NCI-H2107 (cell line): ENCODE measurements around the gene SLC35F3.

Source experiments
- DNase-seq: peaks from one replicate; lab custom pipeline; 2025; lab: John Stamatoyannopoulos, UW

Gene SLC35F3

DNA sequence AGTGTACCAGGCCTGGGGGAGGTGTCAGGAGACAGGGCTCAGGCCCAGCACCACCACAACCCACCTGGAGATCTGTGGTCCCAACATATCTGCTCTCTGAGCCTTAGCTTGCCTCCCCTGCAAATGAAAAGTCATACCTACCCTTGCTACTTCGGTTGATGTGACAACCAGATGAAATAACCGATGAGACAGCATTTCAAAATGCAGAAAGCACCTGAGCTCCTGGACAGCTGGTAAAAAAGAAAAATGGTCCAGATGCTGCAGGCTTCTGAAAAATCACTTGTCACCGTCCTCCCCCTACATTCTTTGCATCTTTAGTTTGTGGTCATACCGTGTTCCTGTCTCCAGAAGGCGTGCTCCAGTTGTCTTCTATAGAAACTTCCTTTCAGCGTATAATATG, 416.8 kb downstream of the SLC35F3 start:
- no peak for DNase-seq

DNA sequence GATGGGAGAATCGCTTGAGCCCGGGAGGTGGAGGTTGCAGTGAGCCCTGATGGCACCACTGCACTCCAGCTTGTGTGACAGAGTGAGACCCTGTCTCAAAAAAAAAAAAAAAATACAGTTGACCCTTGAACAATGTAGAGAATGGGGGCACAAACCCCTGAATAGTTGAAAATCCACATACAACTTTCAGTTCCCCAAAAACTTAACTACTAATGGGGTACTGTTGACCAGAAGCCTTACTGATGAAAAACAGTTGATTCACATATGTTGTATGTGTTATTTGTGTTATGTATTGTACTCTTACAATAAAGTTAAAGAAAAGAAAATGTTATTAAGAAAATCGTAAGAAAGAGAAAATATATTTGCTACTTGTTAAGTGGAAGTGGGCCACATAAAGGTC, 417.6 kb downstream of the SLC35F3 start:
- DNase-seq: no peak

DNA sequence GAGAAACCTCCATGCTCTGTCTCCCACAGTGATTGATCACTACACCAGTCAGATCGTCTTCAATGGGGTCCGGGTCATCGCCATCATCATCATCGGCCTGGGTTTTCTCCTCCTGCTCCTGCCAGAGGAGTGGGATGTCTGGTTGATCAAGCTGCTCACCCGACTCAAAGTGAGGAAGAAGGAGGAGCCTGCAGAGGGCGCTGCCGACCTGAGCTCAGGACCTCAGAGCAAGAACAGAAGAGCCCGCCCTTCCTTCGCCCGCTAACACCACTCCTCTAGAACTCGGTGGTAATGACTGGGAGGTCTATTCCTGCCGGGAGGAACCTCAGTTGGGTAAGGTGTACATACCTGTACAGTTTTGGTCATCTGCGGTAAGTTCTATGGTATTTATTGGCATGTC, 418.5 kb downstream of the SLC35F3 start:
- no peak for DNase-seq

DNA sequence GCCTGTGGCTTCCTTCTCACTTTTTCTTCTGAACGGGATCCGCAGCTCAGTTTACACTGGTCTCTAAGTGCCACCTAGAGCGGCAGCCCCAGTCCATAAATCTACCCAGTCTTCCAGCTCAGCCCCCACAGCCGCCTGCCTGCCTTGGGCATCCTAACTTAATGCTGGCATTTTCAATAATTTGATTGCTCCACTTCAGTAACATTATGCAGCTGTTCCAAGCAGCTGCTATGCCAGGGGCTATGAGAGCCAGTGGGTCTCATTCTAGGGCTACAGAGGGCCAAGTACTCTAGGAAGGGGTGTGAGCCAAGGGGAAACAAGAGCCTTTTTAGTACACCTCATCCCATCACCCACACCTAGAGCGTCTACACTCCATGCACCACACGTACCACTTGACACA, 420.3 kb downstream of the SLC35F3 start:
- no peak for DNase-seq

DNA sequence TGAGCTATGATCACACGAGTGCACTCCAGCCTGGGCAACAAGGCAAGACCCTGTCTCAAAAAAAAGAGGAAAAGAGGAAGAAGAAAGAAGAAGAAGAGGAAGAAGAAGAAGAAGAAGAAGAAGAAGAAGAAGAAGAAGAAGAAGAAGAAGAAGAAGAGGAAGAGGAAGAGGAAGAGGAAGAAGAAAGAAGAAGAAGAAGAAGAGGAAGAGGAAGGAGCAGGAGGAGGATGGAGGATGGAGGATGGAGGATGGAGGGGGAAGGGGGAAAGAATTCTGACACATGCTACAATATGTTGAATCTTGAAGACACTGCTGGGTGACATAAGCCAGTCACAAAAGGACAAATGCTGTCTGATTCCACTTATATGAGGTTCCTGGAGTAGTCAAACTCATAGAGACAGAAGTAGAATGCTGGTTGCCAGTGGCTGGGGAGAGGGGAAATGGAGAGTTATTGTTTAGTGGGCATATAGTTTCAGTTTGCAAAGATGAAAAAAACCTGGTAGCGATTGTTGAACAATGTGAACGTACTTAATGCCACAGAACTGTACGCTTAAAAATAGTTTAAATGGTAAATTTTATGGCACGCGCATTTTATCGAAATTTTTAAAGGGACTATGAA, 421.5 kb downstream of the SLC35F3 start:
- DNase-seq: no peak

DNA sequence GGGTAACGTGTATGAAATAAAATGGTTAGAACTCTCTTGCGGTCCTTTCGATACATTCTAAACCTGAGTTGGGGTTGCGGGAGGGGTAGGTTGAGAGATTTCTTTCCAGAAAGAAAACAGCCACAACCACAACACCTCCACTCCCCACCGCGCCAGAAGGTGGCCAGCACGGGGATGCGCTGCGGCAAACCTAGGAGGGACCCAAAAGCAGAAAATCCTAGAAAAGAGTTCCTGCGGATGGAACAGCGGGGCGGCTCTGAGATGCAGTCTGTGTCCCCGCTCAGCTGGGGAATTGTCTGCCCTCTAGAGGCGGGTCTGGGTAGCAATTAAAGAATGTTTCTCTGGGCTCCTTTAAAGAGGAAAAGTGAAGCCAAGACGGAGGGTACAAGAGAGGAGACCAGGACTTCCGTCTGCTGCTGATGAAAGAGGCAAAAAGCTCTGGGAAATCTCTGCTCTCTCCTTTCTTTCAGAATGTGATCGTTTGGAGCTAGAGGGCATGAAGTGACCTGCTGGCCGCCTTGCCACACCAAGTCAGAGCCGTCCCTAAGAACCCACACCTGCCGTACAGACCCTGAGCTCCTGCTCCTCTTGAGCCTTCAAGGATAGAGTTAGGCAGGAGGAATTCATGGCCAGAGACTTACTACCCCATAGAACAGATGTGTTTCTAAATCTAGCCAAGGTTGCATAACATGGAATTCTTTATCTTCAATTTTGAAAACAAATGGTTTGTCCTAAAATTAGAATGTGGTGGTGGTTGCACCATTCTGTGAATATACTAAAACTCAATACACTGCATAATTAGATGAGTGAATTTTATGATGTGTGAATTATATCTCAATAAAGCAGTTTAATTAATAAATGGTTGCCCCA, 422.3 kb downstream of the SLC35F3 start:
- DNase-seq: peak; percentile 50

DNA sequence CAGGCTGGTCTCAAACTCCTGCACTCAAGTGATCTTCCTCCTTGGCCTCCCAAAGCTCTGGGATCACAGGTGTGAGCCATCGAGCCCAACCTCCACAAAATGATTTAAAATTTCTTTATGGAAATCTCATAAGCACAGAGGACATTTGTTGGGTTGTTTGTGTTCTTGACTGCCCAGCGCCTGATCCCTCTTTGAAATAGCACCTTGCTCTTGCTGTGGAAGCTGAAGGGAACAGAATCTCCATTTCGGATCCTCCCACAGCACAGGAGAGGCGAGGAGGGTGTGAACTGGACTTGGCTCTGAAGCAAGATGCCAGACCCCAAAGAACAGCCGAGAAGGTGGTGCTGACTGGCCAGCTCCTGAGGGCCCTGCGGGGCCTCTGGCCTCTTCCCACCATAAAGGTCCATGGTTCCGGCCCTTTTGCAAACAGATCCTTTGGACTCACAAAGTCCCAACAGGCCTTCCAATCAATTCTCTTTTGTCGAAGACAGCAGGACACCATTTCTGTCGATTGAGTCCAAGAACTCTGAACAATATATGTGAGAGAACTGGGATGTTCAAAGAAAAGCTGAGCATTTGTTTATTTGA, 423.2 kb downstream of the SLC35F3 start:
- DNase-seq: no peak

DNA sequence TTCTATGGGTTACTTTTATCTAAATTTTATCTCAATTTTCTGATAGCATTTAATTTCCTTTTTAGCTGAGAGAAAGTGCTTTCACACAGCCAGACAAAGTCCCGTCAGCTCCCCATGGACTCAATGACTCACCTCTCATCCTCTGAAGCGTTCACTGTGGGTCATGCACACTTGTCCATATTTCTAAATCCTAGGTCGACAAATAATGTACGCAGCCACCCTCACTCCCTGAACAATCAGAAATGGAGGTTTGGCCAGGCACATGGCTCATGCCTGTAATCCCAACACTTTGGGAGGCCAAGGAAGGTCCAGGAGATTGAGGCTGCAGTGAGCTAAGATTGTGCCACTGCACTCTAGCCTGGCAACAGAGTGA, 426.4 kb downstream of the SLC35F3 start:
- no peak for DNase-seq

DNA sequence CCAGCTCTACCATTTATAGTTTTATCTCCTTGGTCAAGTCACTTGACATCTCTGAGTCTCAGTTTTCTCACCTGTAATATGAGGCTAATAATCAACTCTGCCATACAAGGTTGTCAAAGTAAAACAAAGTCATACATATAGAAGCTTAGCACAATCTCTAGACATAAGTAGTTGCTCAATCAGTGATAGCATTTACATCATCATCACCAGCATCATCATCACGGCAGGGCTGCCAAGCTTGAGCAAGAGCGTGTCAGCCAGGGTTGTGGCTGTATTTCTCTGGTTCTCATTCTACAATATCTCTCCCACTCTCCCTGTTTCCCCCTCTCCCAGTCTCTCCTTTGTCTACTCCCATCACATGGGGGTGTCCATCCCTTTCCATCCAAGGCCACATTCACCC, 427.0 kb downstream of the SLC35F3 start:
- DNase-seq: no peak

DNA sequence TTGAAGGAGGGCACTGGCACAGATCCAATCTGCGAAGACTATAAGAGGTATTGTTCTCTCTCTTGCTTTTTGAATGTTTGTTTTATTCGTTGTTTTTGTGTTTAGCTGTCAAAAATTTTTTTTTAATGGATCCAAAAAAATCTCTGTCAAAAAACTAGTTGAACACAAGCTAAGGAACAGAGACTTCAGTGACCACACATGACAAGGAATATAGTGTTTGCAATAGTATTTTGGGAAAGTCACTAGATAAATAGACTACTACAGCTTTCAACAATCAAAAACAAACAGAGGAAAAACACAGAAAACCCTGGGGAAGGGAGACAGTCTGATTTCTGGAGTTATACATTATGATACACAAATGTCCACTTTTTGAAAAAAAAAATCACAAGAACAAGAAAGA, 431.9 kb downstream of the SLC35F3 start:
- no peak for DNase-seq

DNA sequence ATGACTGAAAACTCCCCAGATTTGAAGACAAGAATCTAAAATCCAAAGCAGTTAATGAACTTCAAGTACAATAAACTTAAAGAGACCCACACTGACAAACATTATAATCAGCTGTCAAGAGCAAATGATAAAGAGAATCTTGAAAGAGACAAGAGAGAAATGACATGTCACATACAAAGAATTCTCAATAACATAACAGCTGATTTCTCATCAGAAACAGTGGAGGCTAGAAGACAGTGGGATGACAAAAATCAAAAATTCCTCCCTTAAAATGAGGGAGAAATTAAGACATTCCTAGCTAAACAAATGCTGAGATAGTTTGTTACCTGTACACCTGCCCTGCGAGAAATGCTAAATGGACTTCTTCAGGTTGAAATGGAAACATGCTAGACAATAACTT, 432.8 kb downstream of the SLC35F3 start:
- DNase-seq: no peak

DNA sequence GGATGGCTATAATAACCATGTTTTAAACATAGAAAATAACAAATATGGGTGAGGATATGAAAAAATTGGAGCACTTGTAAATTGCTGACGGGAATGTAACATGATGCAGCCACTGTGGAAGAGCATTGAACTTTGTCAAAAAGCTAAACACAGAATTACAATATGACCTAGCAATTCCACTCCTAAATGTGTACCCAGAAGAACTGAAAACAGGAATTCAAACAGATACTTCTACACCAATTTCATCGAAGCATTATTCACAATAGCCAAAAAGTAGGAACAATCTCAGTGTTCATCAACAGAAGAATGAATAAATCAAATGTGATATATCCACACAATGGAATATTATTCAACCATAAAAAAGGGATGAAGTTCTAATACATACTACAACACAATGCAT, 436.1 kb downstream of the SLC35F3 start:
- no peak for DNase-seq

DNA sequence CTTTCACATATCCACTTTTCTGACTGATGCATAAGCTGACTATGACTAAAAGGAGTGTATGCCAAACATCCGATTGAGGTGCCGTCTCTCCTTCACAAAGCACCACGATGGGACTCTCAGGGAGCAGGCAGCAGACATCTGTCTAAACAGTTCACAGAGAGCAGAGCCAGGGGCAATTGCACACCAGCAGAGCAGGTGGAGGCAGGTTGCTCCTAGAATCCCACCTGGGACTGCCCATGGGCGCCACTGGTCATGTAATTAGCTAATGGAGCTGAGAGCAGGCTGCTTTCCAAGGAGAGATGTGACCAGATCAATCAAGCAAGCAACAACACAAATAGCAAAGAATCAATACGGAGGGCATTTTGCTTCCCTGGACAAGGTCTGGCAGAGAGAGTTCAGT, 438.3 kb downstream of the SLC35F3 start:
- DNase-seq: no peak

DNA sequence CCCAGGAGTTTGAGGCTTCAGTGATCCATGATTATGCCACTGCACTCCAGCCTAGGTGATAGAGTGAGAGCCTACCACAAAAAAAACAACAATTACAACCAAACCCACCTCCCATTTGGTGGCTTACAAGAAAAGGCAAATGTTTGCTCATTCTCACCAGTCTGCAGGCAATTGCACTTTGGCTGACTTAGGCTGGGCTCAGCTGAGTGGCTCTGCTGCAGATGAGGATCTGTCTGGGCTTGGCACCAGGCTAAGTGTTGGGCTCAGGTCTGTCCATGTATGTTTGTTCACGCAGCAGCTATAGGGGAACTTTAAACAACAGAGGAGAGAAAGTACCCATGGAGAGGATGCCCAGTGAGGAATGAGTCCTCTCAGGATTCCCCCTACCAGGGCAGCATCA, 440.8 kb downstream of the SLC35F3 start:
- DNase-seq: no peak

DNA sequence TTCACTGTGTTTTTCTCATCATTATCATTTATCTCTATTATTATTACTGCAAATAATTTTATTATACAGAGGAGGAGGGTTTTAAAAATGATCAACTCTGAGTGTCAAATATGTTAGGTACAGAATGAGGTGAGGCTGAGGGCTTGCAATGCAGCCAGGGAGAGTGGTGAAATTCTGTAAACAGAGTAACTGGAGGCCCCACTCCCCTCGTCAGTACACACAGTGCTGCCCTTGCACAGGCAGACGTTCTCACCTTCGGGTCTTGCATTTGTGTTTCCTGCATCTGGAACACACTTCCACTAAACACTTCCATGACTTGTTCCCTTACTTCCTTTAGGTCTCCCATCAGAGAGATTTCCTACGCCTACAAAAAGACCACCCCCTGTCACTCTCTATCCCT, 444.5 kb downstream of the SLC35F3 start:
- no peak for DNase-seq

DNA sequence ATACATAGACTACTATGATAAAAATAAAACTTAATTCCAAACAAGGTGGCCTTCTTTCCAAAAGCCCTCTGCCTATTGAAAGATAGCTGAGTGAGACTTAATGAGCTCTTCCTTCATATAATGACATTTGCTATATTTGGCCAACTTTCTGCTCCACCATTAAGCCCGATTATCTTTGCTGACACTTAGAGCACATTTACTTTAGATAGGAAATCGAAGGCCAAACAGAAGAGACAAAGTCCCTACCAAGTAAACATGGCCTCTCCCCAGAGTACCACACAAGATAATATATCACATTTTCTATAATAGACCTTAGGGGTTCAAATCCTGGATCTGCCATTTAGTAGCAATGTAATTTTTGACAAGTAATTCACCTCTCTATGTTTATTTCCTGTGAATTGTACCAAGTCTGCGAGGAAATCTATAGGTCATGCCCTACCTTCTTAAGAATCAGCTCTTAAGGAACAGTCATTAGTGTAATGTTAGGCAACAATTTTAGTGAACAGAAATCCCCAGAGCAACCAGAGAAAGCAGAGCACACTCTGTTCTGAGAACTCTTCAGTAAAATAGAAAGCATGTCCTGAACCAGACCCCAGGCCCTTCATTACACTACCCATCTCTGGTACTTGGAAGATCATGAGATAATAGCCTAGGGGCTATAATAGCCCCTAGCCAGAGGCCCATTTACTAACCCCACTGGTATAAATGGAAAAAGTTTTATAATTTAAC, 451.5 kb downstream of the SLC35F3 start:
- no peak for DNase-seq

DNA sequence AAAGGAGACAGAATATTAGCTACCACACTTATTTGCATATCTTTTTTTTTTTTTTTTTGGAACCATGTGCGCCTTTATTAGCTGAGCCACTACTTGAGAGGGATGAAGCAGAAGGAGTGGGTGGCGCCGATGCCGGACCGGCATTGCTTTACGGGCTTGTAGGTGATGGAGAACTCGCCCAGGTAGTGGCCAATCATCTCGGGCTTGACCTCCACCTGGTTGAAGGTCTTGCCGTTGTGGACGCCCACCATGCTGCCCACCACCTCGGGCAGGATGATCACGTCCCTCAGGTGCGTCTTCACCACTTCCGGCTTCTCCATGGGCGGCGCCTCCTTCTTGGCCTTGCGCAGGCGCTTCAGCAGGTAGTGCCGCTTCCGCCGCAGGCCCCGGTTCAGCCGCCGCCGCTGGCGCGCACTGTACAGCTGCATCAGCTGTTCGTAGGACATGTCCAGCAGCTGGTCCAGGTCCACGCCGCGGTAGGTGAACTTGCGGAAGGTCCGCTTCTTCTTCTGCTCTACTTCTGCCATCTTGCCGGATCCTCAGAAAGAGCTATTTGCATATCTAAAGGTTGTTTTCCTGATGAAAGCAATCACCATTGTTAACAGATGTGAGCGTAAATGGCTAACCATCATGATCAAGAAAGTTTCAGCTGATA, 452.3 kb downstream of the SLC35F3 start:
- peak; percentile 12 for DNase-seq

DNA sequence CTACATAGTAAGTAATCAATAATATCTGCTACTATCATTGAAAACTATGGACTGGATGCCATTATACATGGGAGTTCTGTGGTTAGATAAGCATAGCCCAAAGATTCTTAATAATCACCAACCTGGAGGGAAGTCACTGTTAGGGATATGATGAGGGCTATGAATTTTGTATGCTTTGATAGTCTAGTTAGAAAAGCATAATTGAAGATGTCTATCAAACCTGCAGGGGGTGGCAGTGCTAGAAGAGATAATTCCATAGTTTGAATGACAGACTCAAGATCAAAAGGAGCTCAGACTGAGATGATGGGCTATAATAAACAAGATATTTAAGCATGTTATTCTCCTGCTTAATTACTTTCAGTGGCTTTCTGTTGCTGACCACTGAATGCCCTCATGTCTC, 453.4 kb downstream of the SLC35F3 start:
- DNase-seq: no peak

DNA sequence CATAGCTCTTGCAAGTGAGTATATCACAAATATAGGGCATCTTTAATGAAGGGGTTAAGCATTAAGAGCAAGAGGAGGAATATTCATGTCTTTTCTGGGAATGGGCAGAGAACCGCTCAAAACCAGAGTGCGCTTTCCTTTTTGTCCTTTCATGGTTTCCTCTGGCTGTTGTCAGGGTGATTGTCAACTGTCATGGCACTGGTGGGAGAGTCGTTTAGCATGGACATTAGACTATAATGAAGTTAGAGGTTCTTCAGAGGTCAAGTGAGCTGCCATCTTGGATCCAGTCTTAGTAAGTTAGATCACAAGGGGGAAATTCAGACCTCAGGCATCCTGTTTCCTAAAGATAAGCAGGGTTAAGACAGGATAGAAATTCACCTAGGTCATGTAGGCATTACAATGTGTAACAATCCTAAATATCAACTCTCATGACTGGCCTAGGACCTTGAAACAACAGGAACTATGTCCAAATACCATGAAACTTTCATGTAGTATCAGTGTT, 456.7 kb downstream of the SLC35F3 start:
- DNase-seq: no peak

DNA sequence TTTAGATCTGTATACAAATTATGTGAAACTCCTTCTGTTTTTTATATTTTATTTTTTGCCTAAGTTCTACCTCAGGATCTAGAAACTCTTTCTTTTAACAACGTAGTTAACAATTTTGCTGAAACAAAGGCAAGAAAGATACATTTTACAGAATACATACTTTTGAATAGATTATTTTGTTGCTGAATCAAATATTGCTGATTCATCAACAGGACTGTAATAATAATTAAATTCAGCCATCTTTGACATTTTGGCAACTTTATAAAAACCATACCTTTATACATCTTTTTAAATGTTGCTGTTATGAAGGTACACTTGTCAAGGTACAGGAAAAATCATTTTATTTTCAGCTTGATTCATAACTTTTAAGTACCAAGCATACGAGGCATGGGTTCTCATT, 458.1 kb downstream of the SLC35F3 start:
- no peak for DNase-seq

DNA sequence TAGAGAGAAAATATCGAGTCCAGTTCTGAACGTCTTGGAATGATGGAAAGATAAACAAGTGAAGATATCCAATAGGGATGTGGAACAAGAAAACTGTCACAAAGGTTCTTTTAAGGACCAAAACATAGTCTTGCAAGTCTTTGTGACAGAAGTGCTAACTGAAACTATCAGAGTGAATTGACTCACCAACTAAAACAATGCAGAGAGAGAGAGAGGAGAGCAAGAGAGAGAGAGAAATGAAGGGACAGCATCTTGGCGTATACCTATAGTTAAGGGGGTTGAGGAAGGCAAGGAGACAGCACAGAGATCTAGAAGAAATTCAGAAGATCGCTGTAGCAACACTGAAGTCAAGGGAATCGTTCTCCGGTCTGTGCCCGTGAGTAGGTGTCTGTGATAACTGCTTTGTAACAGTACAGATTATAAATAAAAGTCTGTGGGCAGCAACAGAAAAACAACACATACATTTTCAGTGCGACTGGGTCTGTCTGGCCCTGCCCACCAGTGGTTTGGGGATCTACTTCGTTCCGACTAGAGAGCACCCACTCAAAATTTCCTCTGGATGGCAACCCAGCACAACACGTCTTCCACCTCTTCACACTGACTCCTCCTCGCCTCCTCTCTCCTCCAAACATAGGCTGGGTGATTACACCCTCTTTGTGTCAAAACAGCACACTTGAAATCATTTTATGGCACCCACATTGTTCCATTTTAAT, 464.0 kb downstream of the SLC35F3 start:
- DNase-seq: no peak
